Activated T-cell treated with anti-CD3 and anti-CD28 coated beads, Interleukin-2, amount 50 U/mL, for 1 hour (primary cell): ENCODE data around the gene SHISA9.
"Not testable (repeated sequence)": the region's sequence is repeated elsewhere in the genome, so short reads cannot be mapped to it uniquely, and the experiment has no call there.

ENCODE experiments used
- DNase-seq: peaks from one replicate; pipeline ENCODE4 v3.0.0-alpha.2; 2020

SHISA9 gene

DNA sequence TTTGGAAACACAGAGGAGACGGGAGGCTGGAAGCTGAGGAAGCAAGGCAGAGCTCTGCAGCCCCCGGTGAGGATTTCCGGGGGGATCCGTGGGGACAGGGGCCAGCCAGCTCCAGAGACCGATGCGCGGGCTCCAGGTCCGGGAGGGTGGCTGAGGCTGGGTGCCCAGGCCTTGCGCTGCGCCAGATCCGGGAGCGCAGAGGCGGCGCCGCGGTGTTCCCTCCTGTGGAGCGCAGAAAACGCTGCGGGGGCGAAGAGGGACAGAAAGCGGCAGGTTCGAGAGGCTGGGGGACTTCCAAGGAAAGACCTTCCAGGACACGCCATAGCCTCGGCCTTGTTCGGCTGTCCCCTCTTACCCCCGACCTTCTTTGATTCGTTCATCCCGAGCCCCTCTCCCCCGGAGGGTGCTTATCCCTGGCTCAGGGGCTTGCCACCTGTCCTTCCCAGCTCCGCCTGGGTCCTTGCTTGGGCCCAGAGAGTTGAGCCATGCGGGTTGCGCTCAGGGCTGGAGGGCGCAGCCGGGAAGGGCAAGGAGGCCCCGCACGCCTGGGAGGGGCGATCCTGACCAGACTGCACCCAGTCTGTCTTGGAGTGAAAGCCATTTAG lies 697 bp upstream of the SHISA9 start:
- DNase-seq = no peak

DNA sequence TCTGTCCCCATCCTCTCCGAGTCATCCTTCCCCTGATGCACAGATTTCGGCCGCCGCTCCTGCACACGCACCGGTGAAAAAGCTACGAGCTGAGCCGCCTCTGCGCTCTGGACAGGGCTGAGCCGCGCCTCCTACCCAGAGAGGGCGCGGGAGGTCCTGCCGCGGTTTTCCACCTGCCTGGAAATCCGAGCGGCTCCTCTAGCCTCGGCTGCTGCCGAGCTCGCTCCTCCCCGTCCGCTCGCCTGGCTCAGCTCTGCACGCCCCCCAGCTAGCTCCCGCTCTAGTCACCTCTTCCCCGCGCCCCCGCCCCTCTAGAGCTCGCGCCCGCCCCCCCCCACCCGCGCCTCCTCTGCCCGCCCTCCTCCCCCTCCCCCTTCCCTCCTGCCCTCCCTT lies 198 bp upstream of the SHISA9 start:
- DNase-seq = no peak

DNA sequence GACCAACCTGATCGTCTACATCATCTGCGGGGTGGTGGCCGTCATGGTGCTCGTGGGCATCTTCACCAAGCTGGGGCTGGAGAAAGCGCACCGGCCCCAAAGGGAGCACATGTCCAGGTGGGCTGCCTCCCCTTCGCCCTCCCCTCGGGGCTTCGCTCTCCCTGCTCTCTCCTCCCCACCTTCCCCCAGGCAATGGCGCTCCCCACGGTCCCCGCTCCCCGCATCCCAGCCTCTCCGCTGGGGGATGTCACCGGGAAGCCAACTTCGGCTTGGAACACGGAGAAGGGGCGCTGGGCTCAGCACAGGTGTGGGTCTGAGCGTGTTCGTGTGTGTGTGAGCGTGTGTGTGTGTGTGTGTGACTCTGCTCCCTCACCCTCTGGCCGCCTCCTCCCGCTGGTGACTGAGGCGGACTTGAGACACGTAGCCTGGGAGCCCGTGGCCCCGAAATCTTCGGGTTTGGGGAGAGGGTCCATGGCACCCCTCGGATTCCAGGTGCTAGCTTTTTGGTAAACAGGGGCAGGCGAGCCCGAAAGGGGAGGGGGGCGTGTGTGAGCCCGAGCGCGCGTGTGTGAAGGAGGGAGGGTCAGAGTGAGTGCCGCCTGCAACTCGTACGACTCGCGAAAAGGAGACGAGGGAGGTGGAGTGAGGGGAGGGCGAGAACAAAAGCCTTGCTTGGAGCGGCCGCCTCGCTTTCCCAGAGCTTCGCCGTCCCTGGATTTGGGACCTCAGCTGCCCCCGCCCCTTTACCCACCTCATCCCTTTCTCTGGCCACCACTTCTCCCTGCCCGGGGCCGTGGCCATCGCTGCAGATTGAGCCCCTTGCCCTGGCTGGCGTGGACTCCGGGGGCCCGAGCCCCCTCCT lies 1.3 kb downstream of the SHISA9 start:
- DNase-seq = no peak

DNA sequence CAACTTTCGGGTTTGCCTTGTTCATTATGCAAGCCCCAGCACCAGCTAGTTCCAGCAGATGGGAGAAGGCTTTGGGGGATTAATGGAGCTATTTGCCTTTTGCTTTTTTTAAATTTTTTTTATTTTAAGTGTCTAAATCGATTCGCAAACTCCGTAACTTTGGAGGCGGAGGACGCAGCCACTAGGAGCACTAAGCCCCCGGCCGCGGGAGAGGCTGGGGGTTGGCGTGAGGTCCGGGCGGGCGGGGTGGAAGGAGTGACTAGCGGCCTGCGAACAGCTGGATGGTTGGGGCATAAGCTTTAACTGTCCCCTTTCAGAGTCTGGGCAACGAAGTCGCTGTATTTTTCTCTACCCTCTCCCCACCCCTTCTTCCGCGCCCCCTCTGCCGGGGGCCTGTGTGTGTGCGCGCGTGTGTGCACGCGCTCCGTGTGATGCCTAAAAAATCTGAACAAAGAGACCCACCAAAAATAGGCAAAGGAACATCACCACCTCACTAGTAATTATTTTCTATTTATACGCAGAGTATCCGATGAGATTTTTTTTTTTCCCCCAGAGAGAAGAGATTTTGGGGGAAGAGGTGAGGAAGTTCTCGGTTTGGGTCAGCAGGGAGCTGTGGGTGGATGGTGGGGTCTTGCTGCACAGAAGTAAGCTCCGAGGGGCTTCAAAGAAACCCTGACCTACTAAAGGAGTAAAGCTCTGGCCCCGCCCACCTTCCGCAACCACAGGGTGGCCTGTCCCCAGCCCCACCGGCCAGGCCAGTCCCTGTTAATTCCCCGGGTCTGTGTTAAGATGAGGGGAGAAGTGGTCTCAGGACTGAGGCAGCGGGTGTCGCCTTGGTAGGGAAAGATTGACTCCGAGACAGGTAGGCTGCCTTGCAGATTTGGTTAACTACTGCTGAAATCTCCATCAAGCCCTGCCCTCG lies 2.3 kb downstream of the SHISA9 start:
- DNase-seq = no peak

DNA sequence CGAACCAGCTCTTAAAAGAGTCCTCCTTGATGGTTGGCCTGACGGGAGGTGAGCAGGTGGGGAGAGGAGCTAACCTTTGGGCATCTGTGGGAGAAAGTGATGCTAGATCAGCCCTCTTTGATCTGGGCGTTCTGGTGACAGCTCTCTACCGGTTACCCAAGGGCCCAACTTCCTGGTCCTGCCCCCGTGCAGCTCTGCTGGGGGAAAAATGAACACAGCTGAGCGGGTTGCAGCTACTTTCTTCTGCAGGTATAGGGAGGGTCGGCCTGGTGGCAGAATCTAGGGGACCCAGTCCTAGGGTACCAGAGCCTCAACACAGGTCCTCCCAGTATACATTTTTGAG lies 2.9 kb downstream of the SHISA9 start:
- DNase-seq = no peak

DNA sequence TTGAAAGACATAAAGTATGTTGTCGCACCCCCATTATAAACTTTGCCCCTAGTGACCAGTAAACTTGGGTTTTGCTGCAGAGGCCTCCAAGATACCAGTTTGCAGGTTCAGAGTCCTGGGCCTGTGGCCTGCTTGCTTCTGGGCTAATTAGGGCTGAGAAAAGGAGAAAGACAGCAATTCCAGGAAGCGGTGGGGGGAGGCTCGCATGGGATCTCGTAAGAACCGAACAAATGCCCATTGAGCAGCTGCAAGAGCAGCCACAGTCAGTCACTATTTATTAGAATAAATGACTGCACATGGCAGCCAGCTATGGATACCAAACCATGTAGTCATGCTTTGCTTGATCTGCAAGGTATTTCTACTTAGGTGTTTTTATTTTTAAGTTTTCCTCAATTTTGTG lies 4.9 kb downstream of the SHISA9 start:
- DNase-seq = no peak

DNA sequence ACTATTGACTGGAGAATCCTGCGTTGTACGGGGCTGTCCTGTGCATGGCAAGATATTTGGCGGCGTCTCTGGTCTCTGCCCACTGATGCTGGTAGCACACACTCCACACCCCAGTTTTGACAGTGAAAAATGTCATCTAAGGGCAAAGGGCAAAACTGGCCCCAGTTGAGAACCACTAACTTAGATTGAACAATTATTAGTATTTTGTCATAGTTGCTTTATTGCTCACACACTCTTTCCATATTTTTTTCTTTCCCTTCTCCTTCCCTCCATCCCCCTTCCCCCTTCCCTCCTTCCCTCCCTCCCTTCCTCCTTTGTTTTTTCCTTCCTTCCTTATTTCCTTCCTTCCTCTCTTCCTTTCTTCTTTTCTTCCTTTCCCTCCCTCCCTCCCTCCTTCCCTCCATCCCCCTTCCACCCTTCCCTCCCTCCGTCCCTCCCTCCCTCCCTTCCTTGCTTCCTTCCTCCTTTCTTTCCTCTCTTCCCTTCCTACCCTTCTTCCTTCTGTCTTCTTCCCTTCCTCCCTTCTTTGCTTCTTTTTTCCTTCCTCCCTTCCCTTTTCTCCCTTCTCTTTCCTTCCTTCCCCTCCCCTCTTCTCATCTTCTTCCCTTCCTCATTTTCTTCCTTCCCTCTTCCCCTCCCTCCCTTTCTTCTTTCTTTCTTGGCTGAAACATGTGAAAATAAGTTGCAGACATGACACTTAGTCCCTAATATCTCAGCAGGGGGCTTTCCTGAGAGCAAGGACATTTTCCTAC lies 5.5 kb downstream of the SHISA9 start:
- no peak for DNase-seq

DNA sequence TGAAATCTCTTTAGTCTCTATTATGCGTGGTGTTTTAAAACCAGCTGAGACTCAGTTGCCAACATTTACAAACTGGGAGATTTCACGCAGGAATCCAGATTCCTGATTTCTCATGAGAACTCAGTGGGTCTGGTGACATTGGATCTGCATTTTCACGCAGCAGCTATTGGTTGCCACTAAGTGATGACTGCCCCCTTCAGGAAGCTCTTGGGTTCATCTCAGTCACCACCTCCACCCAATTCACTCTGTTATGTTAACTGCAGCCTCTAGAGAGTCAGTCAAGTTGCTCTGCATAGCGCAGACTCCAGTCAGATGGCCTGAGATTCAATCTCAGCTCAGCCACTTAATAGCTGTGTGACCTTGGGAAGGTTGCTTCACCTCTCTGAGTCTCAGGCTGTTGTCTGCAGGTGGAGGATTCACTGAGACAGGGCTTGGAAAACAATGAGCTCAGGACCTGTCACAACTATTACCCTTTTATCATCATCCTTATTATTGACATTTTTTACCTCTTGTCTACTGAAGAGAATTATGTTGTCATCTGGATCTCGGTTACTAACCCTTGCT lies 6.4 kb downstream of the SHISA9 start:
- DNase-seq = no peak

DNA sequence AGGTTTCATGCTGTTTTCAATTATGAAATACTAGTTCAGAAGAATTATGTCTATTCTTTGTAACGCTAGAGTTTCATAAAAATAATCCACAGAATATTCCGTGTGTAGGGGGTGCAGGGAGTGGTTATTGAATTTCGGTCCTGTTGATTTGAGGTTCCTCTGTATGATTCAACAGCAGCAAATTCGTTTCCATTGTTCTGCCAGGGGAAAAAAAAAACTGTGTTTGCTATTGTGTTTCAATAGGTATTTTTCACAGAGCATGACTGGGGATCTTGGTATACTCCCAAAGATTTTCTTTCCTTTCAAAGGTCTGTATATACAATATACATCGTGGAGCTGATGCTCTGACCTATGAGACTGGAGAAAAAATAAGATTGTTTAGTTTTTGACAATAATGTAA lies 15.8 kb downstream of the SHISA9 start:
- DNase-seq = no peak

DNA sequence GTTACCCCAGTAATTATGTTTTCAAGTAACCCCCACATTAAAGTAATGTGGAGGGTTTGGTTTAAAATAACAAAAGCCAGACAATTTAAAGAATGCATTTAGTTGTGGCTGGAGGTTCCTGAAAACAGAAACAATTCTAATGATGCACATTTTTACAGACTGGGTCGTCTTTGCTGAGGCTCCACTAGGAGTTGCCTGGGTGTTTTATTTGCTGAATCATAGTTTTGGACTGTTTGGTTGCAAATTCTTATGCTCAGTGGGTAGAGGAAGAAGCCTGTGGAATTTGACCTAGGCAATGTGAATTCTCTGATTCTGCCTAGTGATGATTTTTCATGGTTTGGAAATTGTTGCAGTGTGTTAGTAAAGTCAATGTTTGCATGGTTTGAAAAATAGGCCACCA lies 16.3 kb downstream of the SHISA9 start:
- no peak for DNase-seq

DNA sequence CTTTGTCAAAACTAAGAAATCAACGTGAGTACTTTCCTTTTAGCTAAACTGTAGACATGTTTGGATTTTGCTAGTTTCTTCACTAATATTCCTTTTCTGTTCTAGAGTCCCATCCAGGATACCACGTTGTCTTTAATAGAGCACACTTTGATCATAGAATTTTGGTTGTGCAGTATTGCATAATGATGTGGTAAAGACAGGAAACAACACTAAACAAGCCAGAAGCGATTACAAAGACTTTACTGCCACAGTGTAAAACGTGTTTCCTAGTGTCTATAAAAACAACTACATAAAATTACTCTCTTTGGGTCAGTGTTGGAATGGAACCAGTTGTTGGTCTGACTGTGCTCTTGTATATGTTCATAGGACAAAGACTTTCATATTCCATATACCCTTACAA lies 19.3 kb downstream of the SHISA9 start:
- DNase-seq = no peak

DNA sequence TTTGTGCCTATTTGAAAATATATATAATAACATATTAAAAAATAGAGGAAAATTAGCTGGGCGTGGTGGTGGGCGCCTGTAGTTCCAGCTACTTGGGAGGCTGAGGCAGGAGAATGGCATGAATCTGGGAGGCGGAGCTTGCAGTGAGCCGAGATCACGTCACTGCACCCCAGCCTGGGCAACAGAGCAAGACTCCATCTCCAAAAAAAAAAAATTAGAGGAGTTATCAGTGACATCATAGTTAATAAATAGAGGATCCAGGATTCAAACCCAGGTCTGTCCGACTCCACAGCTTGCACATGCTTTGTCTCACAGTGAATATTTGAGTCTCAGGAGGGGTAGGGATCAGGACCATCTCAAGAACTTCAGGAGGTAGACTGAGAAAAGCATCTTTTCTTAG lies 22.2 kb downstream of the SHISA9 start:
- not testable (repeated sequence) for DNase-seq

DNA sequence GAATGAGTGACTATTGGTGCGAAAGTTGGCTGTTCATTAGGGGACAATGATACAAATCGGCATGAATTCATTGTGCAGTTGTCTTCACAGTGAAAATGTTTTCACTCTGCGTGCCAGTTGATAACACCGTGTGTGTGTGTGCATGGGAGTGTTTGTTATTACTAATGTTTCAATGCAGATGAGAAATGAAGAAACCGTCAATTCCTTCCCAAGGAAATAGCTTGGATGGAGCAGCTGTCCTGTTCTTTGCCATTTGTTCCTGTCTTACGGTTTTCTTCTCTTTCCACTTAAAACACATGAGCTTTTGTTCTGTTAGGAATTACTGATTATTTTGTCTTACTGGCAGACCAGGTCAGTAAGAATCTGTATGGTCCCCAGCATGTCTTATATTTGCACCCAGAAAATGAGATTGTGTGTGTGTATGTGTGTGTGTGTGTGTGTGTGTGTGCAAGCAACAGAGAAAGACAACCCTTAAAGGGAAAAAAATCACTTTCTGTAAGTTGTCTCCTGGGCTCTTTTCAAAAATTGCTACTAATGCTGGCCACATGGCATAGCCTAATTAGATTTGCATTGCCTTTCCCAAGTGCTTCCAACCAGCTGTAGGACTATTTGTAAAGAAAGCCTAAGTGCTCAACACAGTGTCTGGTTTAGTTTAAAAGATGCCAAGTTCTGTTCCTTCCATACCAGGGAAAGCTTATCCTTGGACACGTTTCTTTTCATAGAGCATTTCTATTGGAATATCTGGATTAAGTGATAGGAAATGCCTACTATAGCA lies 23.8 kb downstream of the SHISA9 start:
- no peak for DNase-seq

DNA sequence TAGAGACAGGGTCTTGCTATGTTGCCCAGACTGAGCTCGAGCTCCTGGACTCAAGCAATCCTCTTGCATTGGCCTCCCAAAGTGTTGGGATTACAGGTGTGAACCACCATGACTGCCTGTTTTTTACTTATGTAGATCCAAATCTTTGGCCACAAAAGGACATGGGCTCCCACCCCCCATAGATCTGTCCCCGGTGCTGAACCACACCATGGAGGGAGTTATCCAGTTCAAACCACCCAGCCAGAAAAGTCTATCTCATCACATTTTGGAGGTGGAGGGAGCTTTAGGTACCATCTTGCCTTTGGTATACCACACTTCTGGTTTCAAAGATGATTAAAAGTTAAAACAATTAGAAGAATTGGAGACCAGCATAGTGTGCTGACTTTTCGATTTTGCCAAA lies 26.2 kb downstream of the SHISA9 start:
- DNase-seq = no peak

DNA sequence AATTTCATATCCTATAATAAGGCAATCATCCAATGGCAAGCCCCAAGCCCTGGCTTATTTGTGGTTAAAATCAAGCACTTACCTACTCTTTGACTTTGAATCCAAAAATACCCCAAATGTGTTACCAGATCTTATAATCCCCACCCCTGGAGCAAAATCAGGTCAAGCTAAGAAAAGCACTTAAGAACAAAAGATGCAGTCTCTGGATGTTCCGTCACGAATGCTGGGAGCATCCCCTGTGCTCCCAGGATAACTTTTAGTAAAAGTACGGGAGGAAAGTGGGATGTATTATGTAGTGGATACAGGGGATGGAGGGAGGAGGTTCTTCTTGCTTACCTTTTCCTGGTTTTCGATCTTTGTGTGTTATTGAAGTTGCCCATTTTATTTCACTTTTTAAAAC lies 29.5 kb downstream of the SHISA9 start:
- no peak for DNase-seq

DNA sequence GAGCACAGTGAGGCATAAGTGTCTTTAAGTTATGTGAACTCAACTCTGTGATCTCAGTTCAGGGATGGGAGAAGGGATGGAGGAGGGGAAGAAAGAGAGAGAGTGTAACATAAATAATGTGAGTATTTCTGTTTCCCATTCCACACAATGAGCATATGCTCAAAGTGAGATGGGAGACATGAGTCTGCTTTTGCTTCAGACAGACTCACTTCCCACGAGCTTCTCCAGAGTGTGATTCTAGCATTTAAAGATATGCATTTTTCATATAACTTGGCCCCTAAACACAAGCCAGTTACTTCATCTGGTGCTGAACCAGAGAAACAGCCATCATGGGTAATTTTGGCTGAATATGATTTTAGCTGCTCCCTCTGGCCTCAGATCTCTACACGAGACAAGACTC lies 35.0 kb downstream of the SHISA9 start:
- DNase-seq = no peak

DNA sequence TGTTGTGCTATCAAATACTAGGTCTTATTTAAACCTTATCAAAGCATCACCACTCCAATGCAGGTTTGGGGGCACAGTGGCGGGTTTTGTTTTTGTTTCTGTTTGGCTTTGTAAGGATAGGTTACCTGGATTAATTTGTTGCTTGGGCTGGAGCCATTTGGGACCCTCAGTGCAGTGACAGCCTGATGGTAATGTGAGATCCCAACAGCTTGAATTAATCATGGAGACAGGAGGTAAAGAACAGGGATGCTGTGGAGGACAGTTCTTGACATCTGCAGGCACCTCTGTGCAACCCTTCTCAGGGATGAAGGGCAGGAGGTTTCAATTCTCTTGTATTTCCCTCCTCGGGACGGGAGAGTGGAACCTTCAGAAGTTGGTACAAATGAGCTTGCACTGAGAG lies 40.5 kb downstream of the SHISA9 start:
- no peak for DNase-seq

DNA sequence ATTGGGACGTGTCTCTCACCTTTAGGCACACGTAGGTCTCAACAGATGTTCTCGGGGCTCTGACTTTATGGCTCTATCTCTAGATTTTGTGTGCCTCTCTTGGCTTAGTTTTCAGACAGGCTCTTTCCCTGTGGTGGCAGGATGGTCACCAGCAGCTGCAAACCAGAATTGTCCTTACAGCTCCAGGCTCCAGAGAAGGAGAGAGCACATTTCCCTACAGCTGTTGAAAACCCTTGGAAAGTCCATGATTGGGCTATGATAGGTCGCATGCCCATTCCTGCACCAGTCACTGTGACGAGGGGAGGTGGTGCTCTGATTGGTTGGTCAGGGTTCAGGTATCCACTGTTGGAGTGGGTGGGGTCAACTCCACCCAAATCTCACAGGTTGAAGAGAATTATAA lies 41.5 kb downstream of the SHISA9 start:
- no peak for DNase-seq

DNA sequence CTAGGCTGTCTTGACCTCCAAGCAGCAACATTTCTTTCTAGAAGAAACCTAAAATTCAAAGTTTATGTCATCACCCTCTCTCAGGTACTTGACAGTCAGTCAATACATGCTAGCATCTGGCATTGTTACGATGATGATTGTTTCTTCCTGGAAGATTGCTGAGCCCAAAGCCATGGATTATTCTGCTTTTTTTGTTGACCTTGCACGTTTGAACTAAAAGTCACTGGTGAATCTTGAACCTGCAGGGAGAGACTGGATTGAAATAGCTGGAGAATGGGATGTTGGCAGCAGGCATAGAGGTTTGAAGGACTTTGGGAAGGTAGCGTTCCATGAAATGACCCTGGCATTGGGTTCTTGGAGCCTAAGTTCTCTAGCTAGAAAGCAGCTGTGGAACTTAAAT lies 42.9 kb downstream of the SHISA9 start:
- no peak for DNase-seq

DNA sequence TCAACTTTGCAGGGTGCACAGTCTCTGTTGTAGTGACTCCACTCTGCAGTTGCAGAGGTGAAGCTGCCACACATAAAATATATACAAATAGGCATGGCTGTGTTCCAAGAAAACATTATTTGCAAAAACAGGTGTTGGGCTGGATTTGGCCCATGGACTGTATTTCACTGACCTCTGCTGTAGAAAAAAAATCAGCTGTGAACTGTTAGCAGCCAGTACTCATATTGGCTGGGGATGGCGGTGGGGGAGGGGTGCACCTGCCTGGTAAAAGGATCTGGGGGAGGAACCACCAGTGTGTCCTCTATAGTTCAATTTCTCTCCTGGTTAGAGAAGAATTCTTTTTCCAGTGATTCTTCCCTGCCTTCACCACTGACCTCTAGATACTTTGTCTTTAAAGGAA lies 50.0 kb downstream of the SHISA9 start:
- DNase-seq = no peak

DNA sequence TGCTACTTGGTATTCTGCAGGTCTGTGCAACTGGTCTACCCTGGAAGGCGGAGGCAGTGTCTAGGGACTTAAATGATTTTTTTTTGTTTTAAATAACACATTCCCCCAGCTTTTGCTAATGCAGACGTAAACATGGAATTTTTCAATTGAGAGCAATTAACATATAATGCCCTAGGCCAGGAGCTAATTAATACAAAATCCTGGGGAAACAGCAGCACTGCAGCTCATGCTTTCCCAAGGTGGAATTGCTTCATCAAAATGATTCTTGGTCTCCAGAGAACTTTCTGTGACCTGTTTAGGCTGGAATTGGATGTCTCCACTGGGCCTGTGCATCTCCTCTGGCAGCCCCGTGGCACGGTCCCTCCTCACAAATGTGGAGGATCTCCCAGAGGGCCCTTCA lies 50.6 kb downstream of the SHISA9 start:
- no peak for DNase-seq

DNA sequence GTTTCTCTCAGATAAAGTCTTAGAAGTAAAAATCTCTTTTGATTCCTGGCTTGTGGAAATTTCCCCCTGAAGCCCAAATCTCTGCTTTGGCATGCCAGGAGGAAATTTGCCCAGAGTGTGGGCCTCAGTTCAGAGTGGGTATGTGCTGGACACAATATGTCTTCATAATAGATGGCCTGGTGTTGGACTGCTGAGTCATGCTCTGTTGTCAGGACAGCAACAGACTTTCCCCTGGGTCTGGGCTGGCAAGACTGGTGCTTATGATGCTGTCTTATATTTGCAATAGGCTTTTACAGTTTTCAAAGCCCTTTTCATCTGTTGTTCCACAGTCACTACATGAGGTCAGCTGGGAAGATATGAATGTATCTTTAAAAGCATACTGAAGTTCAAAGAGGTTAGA lies 57.0 kb downstream of the SHISA9 start:
- no peak for DNase-seq
